Right kidney (tissue), 1 donor: ENCODE measurements around the gene ZNF492.
"Not testable (repeated sequence)": the region's sequence is repeated elsewhere in the genome, so short reads cannot be mapped to it uniquely, and the experiment has no call there.

Experiments used
- DNase-seq: peaks from one replicate; pipeline ENCODE4 v3.0.0-alpha.2; 2016

ZNF492 gene

DNA sequence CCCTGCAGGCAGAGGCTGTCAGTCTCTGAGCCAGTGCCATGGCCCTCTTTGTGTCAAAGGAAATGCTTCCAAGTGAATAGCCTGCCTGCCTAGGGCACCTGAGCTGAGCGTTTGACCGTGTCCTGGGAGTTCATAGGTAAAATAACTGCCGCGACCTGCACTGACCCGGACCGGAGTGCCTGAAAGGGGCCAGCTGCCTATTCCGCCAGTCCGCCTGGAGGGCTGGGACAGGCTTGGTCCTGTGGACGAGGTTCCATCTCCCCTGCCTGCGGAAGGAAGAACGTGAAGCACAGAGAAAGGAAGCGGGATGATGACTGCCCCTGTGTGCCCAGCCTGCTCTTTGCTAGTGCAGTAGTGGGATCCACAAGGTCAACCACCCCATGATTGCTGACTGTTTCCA is 17.5 kb upstream of the ZNF492 start:
- no peak for DNase-seq

DNA sequence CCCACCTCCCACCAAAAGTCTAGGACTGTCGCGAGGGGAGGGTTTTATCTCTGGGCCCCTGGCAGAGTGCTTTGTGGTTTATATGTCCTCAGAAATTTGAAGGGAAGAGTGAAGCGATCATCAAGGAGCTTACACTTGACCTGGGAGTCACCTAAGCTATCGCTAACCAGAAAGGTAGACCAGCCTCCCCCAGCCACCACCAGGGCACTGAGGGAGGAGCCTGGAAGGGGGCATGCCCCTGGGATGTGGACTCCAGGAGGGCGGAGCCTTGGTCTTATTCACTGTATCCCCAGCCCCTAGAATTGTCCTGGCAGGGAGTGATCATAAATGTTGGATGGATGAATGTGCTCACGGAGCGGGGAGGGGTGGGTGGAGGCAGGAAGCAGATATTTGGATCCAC is 16.9 kb upstream of the ZNF492 start:
- DNase-seq: not testable (repeated sequence)

DNA sequence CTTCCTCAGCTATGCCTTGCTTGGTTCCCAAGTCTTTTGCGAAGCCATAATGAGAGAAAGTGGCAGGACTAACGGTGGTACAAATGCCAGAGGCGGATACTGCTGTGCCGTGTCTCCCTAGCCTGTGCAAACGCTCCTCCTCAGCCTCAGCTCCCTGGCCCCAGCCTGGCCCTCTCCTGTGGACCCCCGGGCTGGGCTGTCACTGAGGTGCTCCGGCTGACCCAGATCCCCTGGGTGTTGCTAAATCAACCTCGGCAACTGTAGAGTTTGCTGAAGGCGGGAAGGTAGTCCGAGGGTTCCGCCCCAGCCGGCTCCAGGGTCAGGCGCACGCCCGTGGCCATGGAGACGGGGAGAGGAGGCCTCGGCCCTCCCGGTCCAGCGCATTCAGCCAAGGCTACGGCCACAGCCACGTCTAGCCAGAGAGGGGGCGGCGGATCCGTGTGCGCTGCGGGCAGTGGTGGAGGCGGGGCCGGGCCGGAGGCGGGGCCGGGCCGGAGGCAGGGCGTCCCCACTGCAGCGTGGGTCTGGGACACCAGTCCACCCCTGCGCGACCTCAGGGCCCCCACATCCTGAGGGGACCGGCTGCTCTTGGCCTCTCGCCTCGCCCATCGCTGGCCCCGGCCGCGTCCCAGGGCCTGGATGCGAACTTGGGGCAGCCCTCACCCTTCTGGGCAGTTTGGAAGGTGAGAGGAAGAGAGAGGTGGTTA is 16.4 kb upstream of the ZNF492 start:
- peak; percentile 35 for DNase-seq

DNA sequence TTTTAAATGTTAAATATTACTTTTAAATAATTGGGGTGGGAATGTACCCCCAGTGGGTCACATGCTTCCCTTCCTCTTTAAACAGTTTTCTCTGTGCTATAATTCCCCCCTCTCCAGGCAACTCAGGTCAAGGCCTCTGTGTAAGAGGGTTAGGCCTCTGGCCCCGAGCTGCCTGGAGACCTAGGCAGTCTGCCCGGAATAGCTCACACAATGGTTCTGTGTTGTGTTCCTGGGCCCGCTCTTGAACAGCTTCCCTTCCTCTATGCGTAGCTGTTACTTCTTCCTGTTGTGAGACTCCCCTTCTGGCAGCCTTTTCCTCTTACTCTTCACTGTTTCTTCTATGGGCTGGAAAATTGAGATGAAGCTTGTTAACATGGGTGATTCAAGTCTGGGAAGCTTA is 14.8 kb upstream of the ZNF492 start:
- DNase-seq: no peak

DNA sequence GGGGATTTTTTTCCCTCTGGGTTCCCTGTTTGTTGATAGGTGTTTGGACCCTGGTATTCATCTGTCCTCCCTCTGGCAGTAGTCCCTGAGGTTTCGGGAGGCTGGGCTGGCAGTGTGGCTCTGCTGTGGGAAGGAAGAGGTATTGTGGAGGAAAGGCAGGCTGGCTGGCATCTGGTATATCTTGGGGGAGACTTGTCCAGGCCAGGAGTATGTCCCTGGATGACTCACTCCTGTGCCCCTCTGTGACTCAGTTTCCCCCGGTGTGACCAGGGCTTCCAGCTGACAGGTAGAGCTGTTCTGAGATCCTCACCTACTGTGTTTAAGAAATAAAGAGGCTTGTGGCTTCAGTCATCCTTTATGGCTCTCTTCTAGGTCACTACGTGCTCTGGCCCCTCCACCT is 14.2 kb upstream of the ZNF492 start:
- DNase-seq: no peak

DNA sequence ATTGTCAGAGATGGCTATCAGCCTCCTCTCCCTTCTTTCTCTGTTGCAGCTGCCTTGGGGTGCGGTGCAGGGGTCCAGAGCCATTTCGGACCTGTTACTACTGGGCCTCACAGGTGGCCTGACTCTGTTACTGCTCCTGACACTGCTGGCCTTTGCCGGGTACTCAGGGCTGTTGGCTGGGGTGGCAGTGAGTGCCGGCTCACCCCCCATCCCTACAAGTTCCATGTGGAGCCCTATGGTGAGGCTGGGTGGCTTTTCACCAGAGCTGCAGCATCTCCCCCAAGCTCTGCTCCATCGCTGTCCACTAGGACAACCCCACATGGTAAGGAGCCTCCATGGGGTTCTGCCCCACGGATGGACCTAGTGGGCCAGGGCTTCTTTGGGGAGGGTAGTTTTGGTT is 13.7 kb upstream of the ZNF492 start:
- no peak for DNase-seq

DNA sequence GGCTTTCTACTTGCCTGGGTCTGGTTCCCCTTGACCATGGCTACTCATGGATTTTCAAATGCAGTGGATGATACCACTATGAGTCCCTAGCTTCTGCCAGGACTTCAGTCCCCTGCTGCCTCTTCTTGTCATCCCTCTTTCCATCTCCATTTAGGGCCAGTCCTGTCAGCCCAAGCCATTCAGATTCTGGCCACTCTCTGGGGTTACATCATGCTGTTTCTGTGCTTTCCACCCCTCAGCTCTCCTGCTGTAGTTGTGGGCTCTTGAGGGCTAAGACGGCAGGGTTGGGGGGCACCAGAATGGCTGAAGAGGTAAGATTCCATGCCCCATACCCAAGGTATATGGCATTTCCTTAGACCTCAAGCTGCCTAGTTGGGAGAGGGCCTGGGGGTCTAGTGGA is 13.2 kb upstream of the ZNF492 start:
- no peak for DNase-seq

DNA sequence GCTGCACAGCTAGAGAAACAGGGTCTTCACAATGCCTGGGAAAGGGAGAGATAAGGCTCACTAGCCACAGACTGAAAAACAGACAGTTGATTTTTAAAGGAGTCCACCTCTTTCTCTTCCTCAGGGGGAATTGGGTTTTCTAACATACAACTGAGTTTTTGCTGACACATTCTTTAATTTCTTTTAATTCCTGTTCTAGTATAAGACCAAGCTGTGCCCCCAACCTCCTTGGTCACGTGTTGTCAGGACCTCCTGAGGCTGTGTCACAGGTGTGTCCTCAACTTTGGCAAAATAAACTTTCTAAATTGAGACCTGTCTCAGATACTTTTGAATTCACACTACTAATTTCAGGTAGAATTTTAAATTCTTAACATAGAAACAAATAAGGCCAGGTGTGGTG is 12.1 kb upstream of the ZNF492 start:
- DNase-seq: no peak

DNA sequence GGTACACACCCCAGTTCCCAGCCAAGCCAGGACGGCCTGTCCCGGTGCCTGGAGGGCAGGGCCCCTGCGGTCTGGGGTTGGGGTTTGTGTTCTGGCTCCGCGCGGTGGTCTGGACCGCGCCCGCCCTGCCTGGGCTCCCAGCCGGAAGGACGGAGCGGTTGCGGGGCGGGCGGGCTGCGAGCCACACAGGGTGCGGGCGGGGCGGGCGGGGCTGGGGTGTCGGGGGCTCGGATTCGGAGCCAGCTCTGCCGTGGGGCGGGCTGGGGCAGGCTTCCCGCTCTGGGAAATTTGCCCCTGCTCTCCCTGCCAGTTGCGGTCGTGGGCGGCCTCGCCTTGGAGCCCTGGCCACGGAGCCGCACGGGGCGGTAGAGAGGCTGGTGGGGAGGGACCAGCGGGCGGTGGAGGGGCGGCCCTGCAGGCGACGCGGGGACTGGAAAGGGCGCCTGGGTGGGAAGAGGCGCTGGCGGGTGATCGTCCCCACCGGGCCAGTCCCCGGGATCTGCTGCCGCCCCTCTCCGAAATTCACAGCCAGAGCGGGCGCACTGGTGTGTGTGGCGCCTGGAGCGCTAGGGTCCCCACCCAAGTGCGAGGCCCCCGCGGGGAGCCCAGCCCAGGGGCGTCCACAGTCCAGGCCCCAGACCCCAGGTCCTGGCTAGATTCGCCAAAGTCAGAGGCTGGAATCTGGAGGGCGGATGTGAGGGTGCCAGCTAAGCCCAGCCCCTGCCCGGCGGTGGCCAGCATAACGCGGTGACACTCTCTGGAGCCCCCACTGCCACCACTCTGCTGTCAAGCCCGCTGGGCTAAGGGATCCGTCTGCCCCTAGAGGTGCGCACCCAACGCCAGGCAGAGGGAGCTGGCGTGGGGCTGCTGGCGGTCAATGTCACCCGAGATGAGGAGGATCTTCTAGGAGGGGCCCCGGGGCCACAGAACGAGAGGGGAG is 11.0 kb upstream of the ZNF492 start:
- peak; percentile 48 for DNase-seq

DNA sequence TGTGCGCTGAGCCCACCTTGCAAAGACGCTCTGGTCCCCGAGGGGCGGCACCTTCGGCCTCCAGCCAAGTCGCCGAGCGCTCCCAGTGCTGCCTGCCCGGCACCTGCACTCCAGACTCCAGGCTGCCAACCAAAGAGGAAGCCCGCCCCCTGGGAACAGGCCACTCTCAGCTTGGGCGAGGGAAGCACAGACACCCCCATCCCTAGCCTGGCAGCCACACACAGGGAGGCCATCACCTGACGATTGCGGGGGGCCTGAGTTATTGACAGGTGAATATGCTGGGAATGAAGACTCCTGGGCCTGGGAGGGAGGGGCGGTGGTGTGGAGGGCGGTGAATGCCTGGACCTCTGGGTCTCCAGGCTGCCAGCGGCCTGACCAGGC is 10.3 kb upstream of the ZNF492 start:
- no peak for DNase-seq

DNA sequence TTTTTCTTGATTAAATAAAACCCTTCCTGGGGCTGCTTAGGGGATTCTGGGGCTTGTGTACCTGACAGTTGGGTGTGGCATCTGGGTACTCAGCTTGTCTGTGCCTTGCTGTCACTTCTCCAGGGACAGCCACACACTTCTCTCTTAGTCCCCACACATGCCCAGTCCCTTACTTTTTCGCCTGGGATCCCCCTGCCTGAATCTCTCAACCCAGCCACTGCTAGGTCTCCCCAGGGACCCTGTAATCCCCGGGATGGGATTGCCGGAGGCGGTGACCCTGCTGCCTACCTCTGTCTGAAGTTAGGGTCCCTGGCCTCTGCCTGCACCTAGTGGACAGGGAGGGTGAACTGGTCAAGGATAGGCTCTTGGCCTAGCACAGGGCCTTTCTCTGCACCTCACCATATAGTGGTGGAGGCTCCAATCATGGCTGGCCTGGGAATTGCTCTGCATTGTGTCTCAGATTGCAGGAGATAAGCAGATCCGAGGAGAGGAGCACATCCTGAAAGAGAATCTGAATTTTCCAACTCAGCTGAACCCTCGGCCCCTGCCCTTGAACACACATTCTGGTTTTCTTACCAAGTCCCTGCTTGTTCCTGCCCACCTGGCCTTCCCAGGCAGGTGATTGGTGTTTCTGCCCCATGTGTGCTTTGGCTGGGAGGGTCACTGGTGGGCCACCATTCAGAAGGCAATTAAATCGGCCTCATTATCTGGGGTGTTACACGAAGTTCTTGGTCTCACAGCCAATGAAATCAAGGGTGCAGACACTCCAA is 8.7 kb upstream of the ZNF492 start:
- no peak for DNase-seq

DNA sequence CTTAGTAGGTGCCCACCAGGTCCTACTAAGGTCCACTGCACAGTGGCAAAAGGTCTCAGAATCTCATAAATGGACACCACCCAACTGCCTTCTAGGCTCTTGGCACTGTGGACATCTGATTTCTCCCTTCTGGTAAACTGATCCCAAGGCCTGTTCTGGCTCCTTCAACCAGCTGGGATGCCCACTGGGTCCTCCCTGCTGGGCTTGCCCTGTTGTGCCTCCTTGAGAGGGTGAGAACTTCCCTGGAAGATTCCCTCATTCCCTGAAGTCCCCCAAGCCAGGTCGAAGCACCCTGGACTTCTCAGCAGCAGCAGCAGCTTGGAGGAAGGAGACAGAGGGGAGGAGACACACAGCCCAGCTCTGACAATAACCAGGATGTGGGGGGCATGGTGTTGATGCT is 6.6 kb upstream of the ZNF492 start:
- no peak for DNase-seq

DNA sequence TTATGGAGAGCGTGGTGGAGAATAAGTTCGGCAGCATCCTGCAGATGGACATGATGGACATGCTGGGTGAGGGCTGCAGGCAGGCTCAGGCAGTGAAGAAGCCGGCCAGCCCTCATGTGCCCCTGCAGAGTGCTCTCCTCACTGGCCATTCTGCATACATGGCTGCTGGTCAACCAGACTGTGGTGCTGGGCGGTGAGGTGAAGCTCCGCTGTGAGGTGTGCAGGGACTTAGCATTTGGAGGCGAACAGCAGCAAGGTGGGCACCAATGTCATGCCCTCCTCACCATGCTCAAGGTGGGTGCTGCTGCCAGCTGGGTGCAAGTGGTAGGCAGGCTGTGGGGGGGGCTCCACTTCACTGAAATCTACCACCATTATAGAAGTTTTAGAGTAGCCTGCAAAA is 5.7 kb upstream of the ZNF492 start:
- DNase-seq: no peak

DNA sequence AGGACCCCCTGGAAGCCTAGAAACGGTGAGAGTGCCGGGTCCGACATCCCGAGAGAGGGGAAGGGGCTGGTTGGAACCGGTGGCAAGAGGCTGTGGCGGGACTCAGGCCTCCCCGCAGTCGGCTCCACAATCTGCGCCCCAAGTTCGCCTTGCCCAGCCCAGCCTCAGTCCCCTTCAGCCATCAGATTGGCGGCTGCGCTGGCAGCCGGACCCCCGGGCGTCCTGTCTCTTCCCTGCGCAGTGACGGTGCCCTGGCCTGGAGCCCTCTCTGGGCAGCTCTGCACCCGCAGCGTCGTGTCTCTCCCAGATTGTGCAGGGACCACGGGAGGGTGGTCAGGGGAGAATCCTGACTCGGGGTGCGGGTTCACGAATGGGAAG is 315 bp downstream of the ZNF492 start:
- no peak for DNase-seq

DNA sequence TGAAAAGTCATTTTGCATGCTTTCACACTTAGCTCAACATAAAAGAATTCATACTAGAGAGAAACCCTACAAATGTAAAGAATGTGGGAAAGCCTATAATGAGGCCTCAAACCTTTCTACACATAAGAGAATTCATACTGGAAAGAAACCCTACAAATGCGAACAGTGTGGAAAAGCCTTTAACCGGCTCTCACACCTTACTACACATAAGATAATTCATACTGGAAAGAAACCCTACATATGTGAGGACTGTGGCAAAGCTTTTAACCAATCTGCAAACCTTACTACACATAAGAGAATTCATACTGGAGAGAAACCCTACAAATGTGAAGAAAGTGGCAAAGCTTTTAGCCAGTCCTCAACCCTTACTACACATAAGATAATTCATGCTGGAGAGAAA is 51.4 kb downstream of the ZNF492 start:
- DNase-seq: not testable (repeated sequence)

DNA sequence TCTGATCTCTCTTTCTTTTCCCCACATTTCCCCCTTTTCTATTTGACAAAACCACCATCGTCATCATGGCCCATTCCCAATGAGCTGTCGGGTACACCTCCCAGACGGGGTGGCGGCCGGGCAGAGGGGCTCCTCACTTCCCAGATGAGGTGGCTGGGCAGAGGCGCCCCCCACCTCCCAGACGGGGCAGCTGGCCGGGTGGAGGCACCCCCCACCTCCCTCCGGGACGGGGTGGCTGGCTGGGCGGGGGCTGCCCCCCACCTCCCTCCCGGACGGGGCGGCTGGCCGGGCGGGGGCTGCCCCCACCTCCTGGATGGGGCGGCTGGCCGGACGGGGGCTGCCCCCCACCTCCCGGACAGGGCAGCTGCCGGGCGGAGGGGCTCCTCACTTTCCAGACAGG is 68.5 kb downstream of the ZNF492 start:
- DNase-seq: not testable (repeated sequence)

DNA sequence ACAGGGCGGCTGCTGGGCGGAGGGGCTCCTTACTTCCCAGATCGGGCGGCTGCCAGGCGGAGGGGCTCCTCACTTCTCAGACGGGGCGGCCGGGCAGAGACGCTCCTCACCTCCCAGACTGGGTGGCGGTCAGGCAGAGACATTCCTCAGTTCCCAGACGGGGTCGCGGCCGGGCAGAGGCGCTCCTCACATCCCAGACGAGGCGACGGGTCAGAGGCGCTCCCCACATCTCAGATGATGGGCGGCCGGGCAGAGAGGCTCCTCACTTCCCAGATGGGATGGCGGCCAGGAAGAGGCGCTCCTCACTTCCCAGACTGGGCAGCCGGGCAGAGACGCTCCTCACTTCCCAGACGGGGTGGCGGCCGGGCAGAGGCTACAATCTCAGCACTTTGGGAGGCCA is 69.0 kb downstream of the ZNF492 start:
- not testable (repeated sequence) for DNase-seq

DNA sequence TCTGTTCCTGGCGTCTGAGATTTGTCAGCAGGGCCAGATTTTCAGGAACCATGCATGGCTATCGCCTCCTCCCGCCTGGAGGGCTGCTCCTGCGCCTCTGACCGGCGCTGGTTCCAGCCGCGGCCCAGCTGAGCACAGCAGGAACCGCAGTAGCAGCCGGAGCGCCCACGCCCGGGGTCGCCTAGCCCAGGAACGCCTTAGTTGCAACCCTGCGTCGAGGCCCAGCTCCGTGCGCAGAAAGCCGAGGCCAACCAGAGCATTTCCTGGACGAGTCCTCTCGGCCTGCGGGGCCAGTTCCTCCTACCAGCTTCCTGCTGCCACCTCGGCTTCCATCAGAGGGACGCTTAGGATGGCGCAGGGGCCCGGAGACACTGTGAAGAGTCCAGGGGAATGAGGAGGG is 74.9 kb downstream of the ZNF492 start:
- DNase-seq: no peak
